K562 (cell line): ENCODE results near the gene EFCC1. TPM values are rescaled to one million over a fixed set of nuclear protein-coding genes. Genes with fewer than 3 reads are reported as not detected.

Source experiments
- ATAC-seq: fragments of 200-7000 bp; cut with Tn5 transposase; 3 replicates; pipeline ENCODE4 v1.9.1; 2020; ENCODE audit warnings: moderate library complexity
- BruUV-seq: library from RNA; stranded (reverse); fragments of 400-500 nt; replicated peaks from 2 replicates; lab custom pipeline; 2021; lab: Mats Ljungman, UMichigan
- CTCF ChIA-PET: fragments of 300-600 bp; formaldehyde crosslinking; extraction: SDS; loops from one replicate; lab custom pipeline; 2021; ENCODE audit warnings: low intra/inter-chr PET ratio; lab: Yijun Ruan, JAX
- POLR2A ChIA-PET: fragments of 300-600, 350-650 bp; sonication (Branson Sonifier 250); formaldehyde crosslinking; extraction: SDS; loops from one replicate; lab custom pipeline; 2021; ENCODE audit warnings: antibody characterized with exemption, inconsistent platforms; lab: Yijun Ruan, JAX
- DNase-seq, 4 experiments: peaks; one replicate each; pipeline versions ENCODE4 v3.0.0 to v3.0.0-alpha.2; 2011 to 2018; ENCODE audit warnings: low spot score in 3 of 4, mixed read lengths in 3 of 4; ENCODE audit errors: extremely low read depth in 1 of 4
- FAIRE-seq: peaks from 2 replicates; lab custom pipeline; 2011; peaks lifted over from hg19 to GRCh38; lab: Jason Lieb, UNC
- H2AFZ ChIP-seq: 2 replicates; pipeline ENCODE4 v1.6.0; 2011; ENCODE audit warnings: low read depth, low read length, control low read depth, inconsistent platforms
- H3K27ac ChIP-seq: fragments of 200-600 bp; 3 replicates; pipeline ENCODE4 v1.8.0; 2011; ENCODE audit warnings: low read depth, mild to moderate bottlenecking, control low read depth, inconsistent platforms, low read length, moderate library complexity, mixed read lengths; ENCODE audit errors: extremely low read depth
- H3K27me3 ChIP-seq, 2 experiments: fragments of 300-600 bp in 1 of 2; 2 replicates in 1 of 2; 3 replicates in 1 of 2; pipeline versions ENCODE4 v1.6.0 to v1.8.0; 2011; ENCODE audit warnings: inconsistent platforms in 2 of 2, low read length in 2 of 2, mild to moderate bottlenecking in 1 of 2, mixed read lengths in 1 of 2, moderate library complexity in 1 of 2; ENCODE audit not compliant: control insufficient read depth in 2 of 2, insufficient read depth in 2 of 2
- H3K36me3 ChIP-seq: fragments of 300-600 bp; 3 replicates; pipeline ENCODE4 v1.8.0; 2011; ENCODE audit warnings: mild to moderate bottlenecking, low read length, inconsistent platforms; ENCODE audit not compliant: control insufficient read depth, insufficient read depth
- H3K4me1 ChIP-seq, 2 experiments: fragments of 200-600 bp in 1 of 2; replicated peaks in 1 of 2; 2 replicates in 1 of 2; 3 replicates in 1 of 2; pipeline versions ENCODE4 v1.5.1 to v1.8.0; 2011; ENCODE audit warnings: inconsistent platforms in 2 of 2, low read length in 2 of 2, mild to moderate bottlenecking in 1 of 2, mixed read lengths in 1 of 2, moderate library complexity in 1 of 2; ENCODE audit not compliant: control insufficient read depth in 2 of 2, insufficient read depth in 2 of 2
- H3K4me2 ChIP-seq: 2 replicates; pipeline ENCODE4 v1.6.1; 2011; ENCODE audit warnings: low read length, control low read depth, inconsistent platforms, mixed read lengths; ENCODE audit not compliant: insufficient read depth
- H3K4me3 ChIP-seq: fragments of 200-600 bp; sonication (generic), shearing (Covaris generic); 2 replicates; pipeline ENCODE4 v1.5.1; 2016; ENCODE audit warnings: control low read depth, inconsistent platforms
- H3K79me2 ChIP-seq: fragments of 200-600 bp; 3 replicates; pipeline ENCODE4 v1.8.0; 2011; ENCODE audit warnings: low read length, inconsistent platforms; ENCODE audit not compliant: control insufficient read depth, insufficient read depth
- H3K9ac ChIP-seq, 2 experiments: 2 replicates each; pipeline versions ENCODE4 v1.6.0 to v1.6.1; 2011; ENCODE audit warnings: low read depth in 2 of 2, low read length in 2 of 2, control low read depth in 1 of 2, inconsistent platforms in 1 of 2, mild to moderate bottlenecking in 1 of 2, mixed read lengths in 1 of 2; ENCODE audit not compliant: insufficient read depth in 1 of 2
- H3K9me1 ChIP-seq: one replicate; pipeline ENCODE4 v1.6.0; 2011; ENCODE audit warnings: inconsistent platforms, mild to moderate bottlenecking, low read length, moderate library complexity; ENCODE audit not compliant: control insufficient read depth, insufficient read depth
- H3K9me3 ChIP-seq: replicated peaks from 2 replicates; pipeline ENCODE4 v1.5.1; 2011; ENCODE audit warnings: low read depth, low read length, inconsistent platforms; ENCODE audit not compliant: control insufficient read depth, insufficient read depth
- H4K20me1 ChIP-seq: replicated peaks from 2 replicates; pipeline ENCODE4 v1.6.1; 2011; ENCODE audit warnings: low read length, inconsistent platforms, mixed read lengths; ENCODE audit not compliant: control insufficient read depth, insufficient read depth
- HMGN3 ChIP-seq: IDR thresholded peaks from 2 replicates; pipeline ENCODE4 v1.6.1; 2011; ENCODE audit warnings: borderline replicate concordance, low read depth, mild to moderate bottlenecking, mixed read lengths, low read length; ENCODE audit not compliant: insufficient read length; ENCODE audit errors: extremely low read depth
- MCM7 ChIP-seq, 2 experiments: fragments of 450-650 bp; IDR thresholded peaks; 2 replicates each; pipeline ENCODE4 v1.6.1; 2016 to 2018
- MEIS2 ChIP-seq: fragments of 450-650 bp; IDR thresholded peaks from 2 replicates; pipeline ENCODE4 v1.6.1; 2014; ENCODE audit warnings: mild to moderate bottlenecking; ENCODE audit not compliant: partially characterized antibody
- PRDM10 ChIP-seq: fragments of 450-650 bp; IDR thresholded peaks from 2 replicates; pipeline ENCODE4 v1.6.1; 2018; ENCODE audit not compliant: partially characterized antibody
- ZMIZ1 ChIP-seq, 2 experiments: fragments of 150-350 bp in 1 of 2; IDR thresholded peaks; 2 replicates each; pipeline ENCODE4 v1.6.1; 2012 to 2016; ENCODE audit warnings: low read depth in 2 of 2, low read length in 2 of 2, mild to moderate bottlenecking in 1 of 2, moderate library complexity in 1 of 2
- ZNF212 ChIP-seq: fragments of 450-650 bp; formaldehyde crosslinking; IDR thresholded peaks from 2 replicates; pipeline ENCODE4 v1.4.0; 2020; ENCODE audit warnings: mild to moderate bottlenecking
- ZNF239 ChIP-seq: fragments of 250-450 bp; sonication (Bioruptor Pico); IDR thresholded peaks from 2 replicates; pipeline ENCODE4 v1.4.0; 2020; ENCODE audit warnings: mild to moderate bottlenecking
- ZNF311 ChIP-seq: fragments of 250-450 bp; sonication (Bioruptor Pico); IDR thresholded peaks from 2 replicates; pipeline ENCODE4 v1.4.0; 2020; ENCODE audit warnings: mild to moderate bottlenecking, moderate library complexity
- ZNF449 ChIP-seq: fragments of 250-450 bp; sonication (Bioruptor Pico); IDR thresholded peaks from 2 replicates; pipeline ENCODE4 v1.8.0; 2022; ENCODE audit warnings: moderate library complexity, mild to moderate bottlenecking, inconsistent platforms
- WGBS: fragments of 100-300 bp; shearing (Covaris generic); methylation state at CpG from one replicate; pipeline ENCODE4 v1.1.6; 2016; ENCODE audit warnings: low coverage, mixed read lengths; ENCODE audit not compliant: insufficient coverage; ENCODE audit errors: missing lambda C conversion rate; 5-methylcytosine and 5-hydroxymethylcytosine counted together
- in situ Hi-C: fragments of 300-500 bp; cut with MboI; formaldehyde crosslinking; loops from 4 replicates; pipeline ENCODE4 v1.15.0; 2018; ENCODE audit warnings: inconsistent platforms, mixed read lengths
- intact Hi-C: fragments of 100-400 bp; cut with micrococcal nuclease; formaldehyde crosslinking; loops from 2 replicates; pipeline ENCODE4 v1.14.2; 2022
- polyA plus RNA-seq, 8 experiments: library from polyadenylated mRNA; depleted of rRNA in 4 of 8; stranded (reverse) in 5 of 8; unstranded in 3 of 8; fragments of >200 nt; fragmentation: Nextera tagmentation in 2 of 8; fragmentation: Illumina TruSeq in 1 of 8; extraction: Ambion mirVana in 2 of 8; extraction: Trizol in 1 of 8; gene quantifications; 2 replicates each; pipeline versions ENCODE4 v1.2.1 to v1.2.3, GENCODE V29; 2011 to 2014; ENCODE audit warnings: inconsistent platforms in 1 of 8, missing spikeins in 1 of 8
- total RNA-seq, 7 experiments: library from RNA; depleted of rRNA in 6 of 7; stranded (reverse); fragments of >200 nt in 6 of 7; fragmentation: Illumina TruSeq in 2 of 7; extraction: Trizol in 2 of 7; gene quantifications; 2 replicates each; pipeline versions ENCODE4 v1.2.1 to v1.2.3, GENCODE V29; 2011 to 2021; ENCODE audit warnings: low replicate concordance in 1 of 7

The EFCC1 gene
- total and polyA plus RNA-seq, 9 of the 15 experiments (the other 6 are each of a cell fraction or from before 2014, with no cell fraction given), result not detected

GRCh38 chr3:129046732-129047552, 45.8 kb downstream of the EFCC1 start:
- TF ChIP-seq MCM7 (IDR thresholded peaks at IDR 0.05) (no peak), PRDM10 (no peak), MEIS2 (no peak), ZNF449 (CRISPR knock-in tag) (no peak), ZNF239 (CRISPR knock-in tag) (no peak), ZMIZ1 (IDR thresholded peaks at IDR 0.05; ENCODE audit: low read depth in 2 of 2, low read length in 2 of 2) (no peak), ZNF311 (CRISPR knock-in tag) (no peak), HMGN3 (no peak), ZNF212 (CRISPR knock-in tag) (no peak)
- TF ChIP-seq, all 486 proteins: peak for 0
- FAIRE-seq (no peak), DNase-seq (no peak), ATAC-seq (no peak)
- Histone ChIP-seq H3K9me1 (no peaks in the 10 kb centered on the region), H2AFZ (no peak overlapping the region), H3K9ac (no peak overlapping the region), H3K27me3 (no peaks in the 10 kb centered on the region), H3K27ac (no peak overlapping the region), H3K36me3 (no peaks in the 10 kb centered on the region), H3K4me2 (no peak overlapping the region), H3K79me2 (no peaks in the 10 kb centered on the region), H3K4me1 (peaks cover 0 to 2% of the 10 kb centered on the region in 2 experiments; a peak in 2 of 5 replicates), H4K20me1 (no peaks in the 10 kb centered on the region), H3K9me3 (no peaks in the 10 kb centered on the region; the same call in 1 of the 2 replicates), H3K4me3 (no peak overlapping the region)
- in situ Hi-C loops (no loop called here), intact Hi-C loops (no loop called here)
- POLR2A ChIA-PET, result interaction anchor here (0.7 kb wide), 1 partner anchor 267 kb away, joined by 3 read pairs; no protein-coding TSS in a partner anchor
- CTCF ChIA-PET, result no interaction called here
- BruUV-seq, result no TSS peak
- WGBS, result 53% methylated on average over 14 of the region's 46 CpGs
